ENCODE measurements around the gene PRICKLE3. TPM values are rescaled to one million over a fixed set of nuclear protein-coding genes. Genes with fewer than 3 reads are reported as not detected.
"Not testable (repeated sequence)": the region's sequence is repeated elsewhere in the genome, so short reads cannot be mapped to it uniquely, and the experiment has no call there.

The PRICKLE3 gene
- polyA plus RNA-seq, 12 donors: 2.4 to 8.7 (median 3.7) TPM; not detected in 2

- no peak for DNase-seq
Observed at GRCh38 chrX:49161632-49162031, 24.5 kb downstream of the PRICKLE3 start.

- DNase-seq: no peak
Observed at GRCh38 chrX:49160908-49161307, 25.3 kb downstream of the PRICKLE3 start.

- DNase-seq: no peak
Observed at GRCh38 chrX:49157194-49157593, 29.0 kb downstream of the PRICKLE3 start.

- peak; percentile 83 for DNase-seq
Observed at GRCh38 chrX:49155900-49156837, 30.0 kb downstream of the PRICKLE3 start.

- DNase-seq: no peak
Observed at GRCh38 chrX:49155243-49155899, 30.8 kb downstream of the PRICKLE3 start.

GRCh38 chrX:49153467-49153866 is 32.7 kb downstream of the PRICKLE3 start:
- DNase-seq: no peak

- DNase-seq: not testable (repeated sequence)
Observed at GRCh38 chrX:49149291-49149690, 36.9 kb downstream of the PRICKLE3 start.

- not testable (repeated sequence) for DNase-seq
Observed at GRCh38 chrX:49148390-49149100, 37.6 kb downstream of the PRICKLE3 start.

GRCh38 chrX:49147936-49148335 is 38.2 kb downstream of the PRICKLE3 start:
- DNase-seq: no peak

- DNase-seq: no peak
Observed at GRCh38 chrX:49147282-49147681, 38.9 kb downstream of the PRICKLE3 start.

- DNase-seq: not testable (repeated sequence)
Observed at GRCh38 chrX:49143154-49143553, 43.0 kb downstream of the PRICKLE3 start.

- DNase-seq: not testable (repeated sequence)
Observed at GRCh38 chrX:49142264-49142663, 43.9 kb downstream of the PRICKLE3 start.

- no peak for DNase-seq
Observed at GRCh38 chrX:49139713-49140112, 46.5 kb downstream of the PRICKLE3 start.

- no peak for DNase-seq
Observed at GRCh38 chrX:49137492-49137891, 48.7 kb downstream of the PRICKLE3 start.

GRCh38 chrX:49133759-49134158 is 52.4 kb downstream of the PRICKLE3 start:
- no peak for DNase-seq

- not testable (repeated sequence) for DNase-seq
Observed at GRCh38 chrX:49132275-49132674, 53.9 kb downstream of the PRICKLE3 start.

GRCh38 chrX:49129427-49129826 is 56.7 kb downstream of the PRICKLE3 start:
- DNase-seq: no peak

- DNase-seq: not testable (repeated sequence)
Observed at GRCh38 chrX:49127742-49128258, 58.4 kb downstream of the PRICKLE3 start.
